ENCODE results near the gene FZR1.

The FZR1 gene

DNA sequence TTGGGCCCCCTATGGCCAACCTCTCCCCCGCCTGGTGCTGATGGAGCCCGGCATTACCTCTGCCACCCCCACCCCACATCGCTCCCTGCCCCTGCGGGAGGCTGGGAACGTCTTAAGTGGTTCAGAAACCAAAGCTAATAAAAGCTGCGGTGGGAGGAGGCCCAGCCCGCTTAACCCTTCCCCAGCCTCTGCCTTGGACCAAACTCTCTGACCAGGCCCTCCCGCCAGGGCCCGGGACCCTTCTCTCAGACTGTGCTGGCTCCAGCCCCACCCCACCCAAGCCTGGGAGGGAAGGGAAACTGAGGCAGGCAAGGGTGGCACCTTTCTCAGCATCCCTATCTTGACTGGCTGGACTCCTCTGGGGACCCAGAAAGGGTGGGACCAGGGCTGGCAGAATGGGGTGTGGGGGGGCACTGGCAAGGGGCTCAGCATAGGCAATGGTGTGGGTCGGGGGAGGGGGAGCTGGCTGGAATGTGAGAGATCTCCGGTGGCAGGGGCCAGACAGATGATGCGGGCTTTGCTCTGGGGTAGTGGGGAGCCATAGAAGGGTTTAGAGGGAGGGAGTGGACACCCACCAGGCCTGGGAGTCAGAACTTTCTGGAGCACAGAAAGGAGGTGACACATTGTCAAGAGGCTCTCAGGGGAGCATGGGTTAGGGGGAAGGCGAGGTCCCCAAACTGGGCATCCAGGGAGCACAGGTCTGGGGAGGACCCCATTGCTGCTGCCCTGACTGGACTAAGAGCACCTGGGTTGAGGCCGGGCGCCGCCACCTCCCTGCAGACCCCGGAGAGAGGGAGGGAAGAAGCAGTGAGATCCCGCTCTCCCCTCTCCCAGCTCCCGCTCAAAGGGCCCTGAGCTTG, 47.7 kb upstream of the FZR1 start:
- Histone ChIP-seq H2AK5ac (ENCODE audit: low read depth, low read length) (peak overlapping the region; percentile 37), H2AFZ (ENCODE audit: low read length) (no peak overlapping the region), H3K9me3 (replicated peaks in 1 of 2; ENCODE audit: control insufficient read depth in 2 of 2, insufficient read depth in 1 of 2, low read depth in 1 of 2, low read length in 2 of 2) (peaks cover 0 to 2% of the 10 kb centered on the region in 2 donors), H3K4me3 (ENCODE audit: low read length in 2 of 2) (no peak overlapping the region), H2BK120ac (ENCODE audit: low read depth, low read length) (no peak overlapping the region), H4K91ac (ENCODE audit: low read depth, low read length, poor library complexity) (no peak overlapping the region), H3K27me3 (ENCODE audit: control insufficient read depth in 3 of 3, insufficient read depth in 3 of 3, low read depth in 1 of 3, low read length in 3 of 3) (peaks cover 13 to 49% (median 15%) of the 10 kb centered on the region in 3 experiments), H2BK5ac (ENCODE audit: low read length) (peak overlapping the region; percentile 0), H3K23ac (ENCODE audit: low read depth, low read length, poor library complexity) (no peak overlapping the region), H3K4me1 (ENCODE audit: control insufficient read depth in 2 of 2, insufficient read depth in 1 of 2, low read depth in 1 of 2, low read length in 2 of 2) (peaks cover 13 to 18% of the 10 kb centered on the region in 2 donors), H3K79me1 (ENCODE audit: low read depth, low read length) (peaks cover 3% of the 10 kb centered on the region), H3K36me3 (replicated peaks in 1 of 2; ENCODE audit: control insufficient read depth in 2 of 2, insufficient read depth in 2 of 2, low read length in 2 of 2) (no peaks in the 10 kb centered on the region), H3K9ac (ENCODE audit: low read depth, low read length, poor library complexity) (no peak overlapping the region), H3K4ac (ENCODE audit: low read length) (no peak overlapping the region), H3K14ac (ENCODE audit: low read length) (peak overlapping the region; percentile 14), H3K27ac (replicated peaks; ENCODE audit: low read length) (no peak overlapping the region), H3K4me2 (ENCODE audit: insufficient read depth, low read length, poor library complexity, severe bottlenecking) (peak overlapping the region; percentile 11), H2BK12ac (ENCODE audit: low read length) (no peak overlapping the region), H3K18ac (ENCODE audit: low read length) (peak overlapping the region; percentile 70), H2BK15ac (ENCODE audit: low read length) (no peak overlapping the region), H4K8ac (ENCODE audit: low read depth, low read length) (no peak overlapping the region)
- DNase-seq (ENCODE audit: low spot score) = no peak
- no CpG with 5 or more reads among the region's 19 CpGs for WGBS, 2 donors (ENCODE audit: extremely low coverage in 2 of 2, insufficient read length in 2 of 2, insufficient replicate concordance in 1 of 2)

GRCh38 chr19:3459089-3459881, 46.8 kb upstream of the FZR1 start:
- no peak for DNase-seq (ENCODE audit: low spot score)
- Histone ChIP-seq H3K4me2 (ENCODE audit: insufficient read depth, low read length, poor library complexity, severe bottlenecking) (no peak overlapping the region), H2BK120ac (ENCODE audit: low read depth, low read length) (peak overlapping the region; percentile 91), H4K91ac (ENCODE audit: low read depth, low read length, poor library complexity) (no peak overlapping the region), H3K4me3 (ENCODE audit: low read length in 2 of 2) (no peak overlapping the region), H3K23ac (ENCODE audit: low read depth, low read length, poor library complexity) (peak overlapping the region; percentile 65), H3K9me3 (replicated peaks in 1 of 2; ENCODE audit: control insufficient read depth in 2 of 2, insufficient read depth in 1 of 2, low read depth in 1 of 2, low read length in 2 of 2) (peaks cover 0 to 2% of the 10 kb centered on the region in 2 donors), H3K36me3 (replicated peaks in 1 of 2; ENCODE audit: control insufficient read depth in 2 of 2, insufficient read depth in 2 of 2, low read length in 2 of 2) (no peaks in the 10 kb centered on the region), H2AK5ac (ENCODE audit: low read depth, low read length) (peak overlapping the region; percentile 10), H2BK15ac (ENCODE audit: low read length) (no peak overlapping the region), H3K27ac (replicated peaks; ENCODE audit: low read length) (no peak overlapping the region), H3K9ac (ENCODE audit: low read depth, low read length, poor library complexity) (peak overlapping the region; percentile 77), H4K8ac (ENCODE audit: low read depth, low read length) (peak overlapping the region; percentile 43), H3K4ac (ENCODE audit: low read length) (peak overlapping the region; percentile 53), H3K18ac (ENCODE audit: low read length) (peak overlapping the region; percentile 71), H2AFZ (ENCODE audit: low read length) (no peak overlapping the region), H2BK5ac (ENCODE audit: low read length) (peak overlapping the region; percentile 39), H3K14ac (ENCODE audit: low read length) (peak overlapping the region; percentile 56), H3K27me3 (ENCODE audit: control insufficient read depth in 3 of 3, insufficient read depth in 3 of 3, low read depth in 1 of 3, low read length in 3 of 3) (peaks cover 15 to 58% (median 21%) of the 10 kb centered on the region in 3 experiments), H2BK12ac (ENCODE audit: low read length) (no peak overlapping the region), H3K79me1 (ENCODE audit: low read depth, low read length) (peaks cover 3% of the 10 kb centered on the region), H3K4me1 (ENCODE audit: control insufficient read depth in 2 of 2, insufficient read depth in 1 of 2, low read depth in 1 of 2, low read length in 2 of 2) (peaks cover 15 to 23% of the 10 kb centered on the region in 2 donors)
- no CpG with 5 or more reads among the region's 26 CpGs for whole genome bisulfite sequencing, 2 donors (ENCODE audit: extremely low coverage in 2 of 2, insufficient read length in 2 of 2, insufficient replicate concordance in 1 of 2)

DNA sequence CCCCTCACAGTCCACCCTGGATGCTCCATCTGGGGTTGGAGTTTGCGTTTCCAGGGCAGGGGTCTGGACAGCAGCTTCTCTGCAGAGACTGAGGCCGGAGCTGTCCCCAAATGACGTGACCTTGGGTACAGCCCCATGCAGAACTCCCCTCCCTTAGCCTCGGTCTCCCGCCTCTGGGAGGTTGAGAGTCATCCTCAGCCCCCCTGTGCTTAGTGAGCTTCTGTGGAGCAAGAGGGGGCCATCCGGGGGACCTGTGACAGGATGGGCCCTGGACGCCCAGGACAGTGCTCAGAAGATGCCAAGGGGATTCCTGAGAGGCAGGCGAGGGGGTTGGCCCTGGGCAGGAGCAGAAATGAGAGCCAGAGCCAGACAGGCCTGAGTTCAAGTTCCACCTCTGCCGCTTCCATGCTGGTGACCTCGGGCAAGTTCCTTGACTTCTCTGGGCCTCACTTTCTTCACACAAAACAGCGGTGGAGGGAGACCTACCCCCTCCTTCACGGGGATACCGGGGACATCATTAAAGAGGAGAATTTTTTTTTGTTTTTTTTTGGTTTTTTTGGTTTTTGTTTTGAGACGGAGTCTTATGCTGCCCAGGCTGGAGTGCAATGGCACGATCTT, 46.0 kb upstream of the FZR1 start:
- H3K79me1 ChIP-seq (ENCODE audit: low read depth, low read length) = peaks cover 1% of the 10 kb centered on the region
- H3K4me1 ChIP-seq (ENCODE audit: control insufficient read depth in 2 of 2, insufficient read depth in 1 of 2, low read depth in 1 of 2, low read length in 2 of 2) = peaks cover 15 to 23% of the 10 kb centered on the region in 2 donors
- peaks cover 15 to 63% (median 22%) of the 10 kb centered on the region in 3 experiments for H3K27me3 ChIP-seq (ENCODE audit: control insufficient read depth in 3 of 3, insufficient read depth in 3 of 3, low read depth in 1 of 3, low read length in 3 of 3)
- H2AFZ ChIP-seq (ENCODE audit: low read length) = no peak overlapping the region
- no peak overlapping the region for H3K9ac ChIP-seq (ENCODE audit: low read depth, low read length, poor library complexity)
- H3K23ac ChIP-seq (ENCODE audit: low read depth, low read length, poor library complexity) = peak overlapping the region; percentile 73
- WGBS, 2 donors (ENCODE audit: extremely low coverage in 2 of 2, insufficient read length in 2 of 2, insufficient replicate concordance in 1 of 2) = 100% methylated on average over 1 of the region's 15 CpGs; no CpG with 5 or more reads in 1 of the 2 donors
- H2BK5ac ChIP-seq (ENCODE audit: low read length) = peak overlapping the region; percentile 39
- peaks cover 0 to 2% of the 10 kb centered on the region in 2 donors for H3K9me3 ChIP-seq (replicated peaks in 1 of 2; ENCODE audit: control insufficient read depth in 2 of 2, insufficient read depth in 1 of 2, low read depth in 1 of 2, low read length in 2 of 2)
- DNase-seq (ENCODE audit: low spot score) = no peak
- H3K14ac ChIP-seq (ENCODE audit: low read length) = no peak overlapping the region
- H3K18ac ChIP-seq (ENCODE audit: low read length) = no peak overlapping the region
- no peak overlapping the region for H4K8ac ChIP-seq (ENCODE audit: low read depth, low read length)
- H3K27ac ChIP-seq (replicated peaks; ENCODE audit: low read length) = no peak overlapping the region
- peak overlapping the region; percentile 10 for H2AK5ac ChIP-seq (ENCODE audit: low read depth, low read length)
- H2BK12ac ChIP-seq (ENCODE audit: low read length) = no peak overlapping the region
- H3K4ac ChIP-seq (ENCODE audit: low read length) = no peak overlapping the region
- no peak overlapping the region for H3K4me2 ChIP-seq (ENCODE audit: insufficient read depth, low read length, poor library complexity, severe bottlenecking)
- no peak overlapping the region for H3K4me3 ChIP-seq (ENCODE audit: low read length in 2 of 2)
- H4K91ac ChIP-seq (ENCODE audit: low read depth, low read length, poor library complexity) = no peak overlapping the region
- H2BK120ac ChIP-seq (ENCODE audit: low read depth, low read length) = no peak overlapping the region
- H2BK15ac ChIP-seq (ENCODE audit: low read length) = no peak overlapping the region
- no peaks in the 10 kb centered on the region for H3K36me3 ChIP-seq (replicated peaks in 1 of 2; ENCODE audit: control insufficient read depth in 2 of 2, insufficient read depth in 2 of 2, low read length in 2 of 2)
